ENCODE data around the gene TDRD6. TPM values are rescaled to one million over a fixed set of nuclear protein-coding genes. Genes with fewer than 3 reads are reported as not detected.

TDRD6 gene
- total RNA-seq, 1 experiment from 2014 or later: 0.57 TPM

- H3K4me1 ChIP-seq (ENCODE audit: control insufficient read depth in 1 of 2, insufficient read depth in 2 of 2, low read length in 2 of 2): peaks cover 0 to 7% of the 10 kb centered on the region in 2 experiments; a peak in 2 of 4 replicates
- H4K20me1 ChIP-seq (ENCODE audit: insufficient read depth): no peaks in the 10 kb centered on the region
- no peak overlapping the region for H2AFZ ChIP-seq (ENCODE audit: low read depth, low read length, poor library complexity, severe bottlenecking)
- no peak overlapping the region for H3K4me3 ChIP-seq (replicated peaks in 1 of 2; ENCODE audit: low read depth in 1 of 2, low read length in 2 of 2)
- no peak overlapping the region for H3K4me2 ChIP-seq (ENCODE audit: low read length)
- ChIA-PET RAD21 (ENCODE audit: low non-redundant PET in 1 of 2, low total read pairs in 2 of 2, uncharacterized antibody in 2 of 2, unreplicated experiment in 2 of 2) (no interaction called here), POLR2A (no interaction called here), CTCF (no interaction called here)
- no peaks in the 10 kb centered on the region for H3K36me3 ChIP-seq (ENCODE audit: control insufficient read depth in 1 of 2, insufficient read depth in 2 of 2, low read length in 2 of 2)
- no peak for ATAC-seq
- TF ChIP-seq ZNF274 (IDR thresholded peaks at IDR 0.05; ENCODE audit: low read depth, low read length): no peak
- no peak for TF ChIP-seq SRF (IDR thresholded peaks at IDR 0.05; ENCODE audit: low read depth)
- no peak for TF ChIP-seq FOSL1 (IDR thresholded peaks at IDR 0.05; ENCODE audit: low read depth)
- TF ChIP-seq TCF7L2 (IDR thresholded peaks at IDR 0.05; ENCODE audit: borderline replicate concordance, extremely low read depth, insufficient read depth, insufficient read length): no peak
- TF ChIP-seq EGR1 (IDR thresholded peaks at IDR 0.05; ENCODE audit: low read depth): no peak
- no peak for TF ChIP-seq ELF1 (IDR thresholded peaks at IDR 0.05; ENCODE audit: borderline replicate concordance, low read depth)
- TF ChIP-seq, protein P1, sequence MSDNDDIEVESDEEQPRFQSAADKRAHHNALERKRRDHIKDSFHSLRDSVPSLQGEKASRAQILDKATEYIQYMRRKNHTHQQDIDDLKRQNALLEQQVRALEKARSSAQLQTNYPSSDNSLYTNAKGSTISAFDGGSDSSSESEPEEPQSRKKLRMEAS (IDR thresholded peaks at IDR 0.05): no peak
- no peak for TF ChIP-seq YY1 (IDR thresholded peaks at IDR 0.05; ENCODE audit: extremely low read depth, insufficient replicate concordance, low read depth, low read length)
- no peak for TF ChIP-seq RAD21 (IDR thresholded peaks at IDR 0.05; ENCODE audit: low read depth)
- no peak for TF ChIP-seq REST (IDR thresholded peaks at IDR 0.05; ENCODE audit: low read depth)
- TF ChIP-seq CEBPB (IDR thresholded peaks at IDR 0.05; ENCODE audit: low read depth): no peak
- TF ChIP-seq CBX3 (IDR thresholded peaks at IDR 0.05; ENCODE audit: low read depth): no peak
- TF ChIP-seq ZFX (IDR thresholded peaks at IDR 0.05): no peak
- no peak for TF ChIP-seq SIN3A (IDR thresholded peaks at IDR 0.05; ENCODE audit: low read depth)
- no peak for TF ChIP-seq CTCF (IDR thresholded peaks at IDR 0.05 in 2 of 3, conservative IDR thresholded peaks at IDR 0.05 in 1 of 3; ENCODE audit: borderline replicate concordance in 1 of 3, insufficient read depth in 1 of 3, low read depth in 2 of 3, low read length in 2 of 3)
- no peak for TF ChIP-seq SP1 (IDR thresholded peaks at IDR 0.05; ENCODE audit: low read depth)
- TF ChIP-seq ZBTB33 (IDR thresholded peaks at IDR 0.05; ENCODE audit: extremely low read depth, insufficient replicate concordance, low read length): no peak
- TF ChIP-seq EZH2 (IDR thresholded peaks at IDR 0.05): no peak
- TF ChIP-seq EZH2phosphoT487 (IDR thresholded peaks at IDR 0.05; ENCODE audit: borderline replicate concordance): no peak
- no peaks in the 10 kb centered on the region for H3K27me3 ChIP-seq (ENCODE audit: insufficient read depth, low read length)
- no peak overlapping the region for H3K27ac ChIP-seq (ENCODE audit: low read depth, low read length)
- H3K9me3 ChIP-seq (ENCODE audit: control insufficient read depth in 1 of 2, insufficient read depth in 1 of 2, low read depth in 1 of 2, low read length in 2 of 2): no peaks in the 10 kb centered on the region
- BruUV-seq (replicated peaks): no TSS peak
- H3K79me2 ChIP-seq (ENCODE audit: insufficient read depth, low read length): no peaks in the 10 kb centered on the region
- H3K9ac ChIP-seq (ENCODE audit: low read length): no peak overlapping the region
- intact Hi-C loops (cut with micrococcal nuclease): no loop called here
- no peaks in the 10 kb centered on the region for H3K9me2 ChIP-seq (ENCODE audit: insufficient read depth)
- no peak for DNase-seq (ENCODE audit: low read depth, low spot score)
Measured at GRCh38 chr6:46711491-46711890, 23.8 kb downstream of the TDRD6 start.
